K562 (cell line): ENCODE results near the gene RTL10. TPM values are rescaled to one million over a fixed set of nuclear protein-coding genes. Genes with fewer than 3 reads are reported as not detected.

ENCODE experiments used
- BDP1 ChIP-seq: IDR thresholded peaks from 3 replicates; pipeline ENCODE4 v1.6.1; 2011; ENCODE audit not compliant: insufficient read length, insufficient read depth
- CBFA2T3 ChIP-seq: fragments of 450-650 bp; IDR thresholded peaks from 2 replicates; pipeline ENCODE4 v1.6.1; 2017
- CEBPG ChIP-seq, 3 experiments: fragments of 200-800 bp in 1 of 3; sonication (Bioruptor generic) in 1 of 3; sonication (generic) in 1 of 3; formaldehyde crosslinking in 1 of 3; IDR thresholded peaks in 2 of 3; conservative IDR thresholded peaks in 1 of 3; 2 replicates each; pipeline versions ENCODE4 v1.6.1 to v1.8.0; 2016 to 2022; ENCODE audit warnings: missing compliant biosample characterization in 2 of 3, missing genetic modification characterization in 2 of 3, mild to moderate bottlenecking in 1 of 3, missing genetic modification reagents in 1 of 3
- CXXC5 ChIP-seq: fragments of 250-450 bp; sonication (Bioruptor Pico); IDR thresholded peaks from 2 replicates; pipeline ENCODE4 v1.8.0; 2022; ENCODE audit warnings: inconsistent platforms, mild to moderate bottlenecking, moderate library complexity
- E4F1 ChIP-seq: fragments of 250-450 bp; sonication (Bioruptor Pico); IDR thresholded peaks from 2 replicates; pipeline ENCODE4 v1.5.0; 2021; ENCODE audit warnings: mild to moderate bottlenecking, borderline replicate concordance
- HDGF ChIP-seq: fragments of 450-650 bp; IDR thresholded peaks from 2 replicates; pipeline ENCODE4 v1.6.1; 2016
- HEY1 ChIP-seq: fragments of 250-450 bp; sonication (Bioruptor Pico); IDR thresholded peaks from 2 replicates; pipeline ENCODE4 v1.5.0; 2020; ENCODE audit warnings: mild to moderate bottlenecking, moderate library complexity, borderline replicate concordance
- MAFF ChIP-seq: IDR thresholded peaks from 2 replicates; pipeline ENCODE4 v1.6.1; 2012; ENCODE audit warnings: low read length, improper control_type of control experiment
- MAX ChIP-seq: sonication (generic); formaldehyde crosslinking; IDR thresholded peaks from 2 replicates; pipeline ENCODE4 v1.9.0; 2022; ENCODE audit warnings: mild to moderate bottlenecking, missing genetic modification reagents
- MGA ChIP-seq: fragments of 450-650 bp; IDR thresholded peaks from 2 replicates; pipeline ENCODE4 v1.6.1; 2016; ENCODE audit warnings: mild to moderate bottlenecking, moderate library complexity
- POLR2A ChIP-seq: fragments of 450-650 bp; conservative IDR thresholded peaks from 2 replicates; pipeline ENCODE4 v1.6.1; 2016
- RBM39 ChIP-seq: fragments of 200-400 bp; formaldehyde crosslinking; optimal IDR thresholded peaks from 2 replicates; pipeline ENCODE3; 2018; ENCODE audit warnings: low read depth, low read length
- SLC30A9 ChIP-seq: fragments of 250-450 bp; sonication (Bioruptor Pico); IDR thresholded peaks from 2 replicates; pipeline ENCODE4 v1.8.0; 2022; ENCODE audit warnings: mild to moderate bottlenecking, moderate library complexity
- ZEB2 ChIP-seq: fragments of 450-650 bp; IDR thresholded peaks from 2 replicates; pipeline ENCODE4 v1.6.1; 2016
- ZNF561 ChIP-seq: fragments of 450-650 bp; formaldehyde crosslinking; conservative IDR thresholded peaks from 2 replicates; pipeline ENCODE4 v1.4.0; 2020; ENCODE audit warnings: mild to moderate bottlenecking, moderate library complexity
- polyA plus RNA-seq, 8 experiments: library from polyadenylated mRNA; depleted of rRNA in 4 of 8; stranded (reverse) in 5 of 8; unstranded in 3 of 8; fragments of >200 nt; fragmentation: Nextera tagmentation in 2 of 8; fragmentation: Illumina TruSeq in 1 of 8; extraction: Ambion mirVana in 2 of 8; extraction: Trizol in 1 of 8; gene quantifications; 2 replicates each; pipeline versions ENCODE4 v1.2.1 to v1.2.3, GENCODE V29; 2011 to 2014; ENCODE audit warnings: inconsistent platforms in 1 of 8, missing spikeins in 1 of 8
- total RNA-seq, 7 experiments: library from RNA; depleted of rRNA in 6 of 7; stranded (reverse); fragments of >200 nt in 6 of 7; fragmentation: Illumina TruSeq in 2 of 7; extraction: Trizol in 2 of 7; gene quantifications; 2 replicates each; pipeline versions ENCODE4 v1.2.1 to v1.2.3, GENCODE V29; 2011 to 2021; ENCODE audit warnings: low replicate concordance in 1 of 7

RTL10 gene
- total and polyA plus RNA-seq, 9 of the 15 experiments (the other 6 are each of a cell fraction or from before 2014, with no cell fraction given): 19.8 to 75.5 (median 32.5) TPM

- no peak for TF ChIP-seq MGA
- peak; percentile 100 for TF ChIP-seq HDGF
- TF ChIP-seq ZNF561 (CRISPR knock-in tag): no peak
- TF ChIP-seq RBM39: no peak
- TF ChIP-seq ZEB2: no peak
- no peak for TF ChIP-seq MAFF
- no peak for TF ChIP-seq SLC30A9 (CRISPR knock-in tag)
- no peak for TF ChIP-seq BDP1
- no peak for TF ChIP-seq E4F1 (CRISPR knock-in tag)
- no peak for TF ChIP-seq MAX (CRISPR knock-in tag)
- no peak for TF ChIP-seq POLR2A
- TF ChIP-seq CXXC5 (CRISPR knock-in tag): no peak
- no peak for TF ChIP-seq CEBPG (CRISPR knock-in tag; IDR thresholded peaks at IDR 0.05)
- TF ChIP-seq CEBPG (tag; conservative IDR thresholded peaks at IDR 0.05 in 1 of 2, IDR thresholded peaks at IDR 0.05 in 1 of 2): no peak
- TF ChIP-seq CBFA2T3: no peak
- no peak for TF ChIP-seq HEY1
These were observed 38.1 kb downstream of the RTL10 start (continued) for GRCh38 chr22:19816372-19817119.
